Measurements from ENCODE around the gene GMCL2. TPM values are rescaled to one million over a fixed set of nuclear protein-coding genes. Genes with fewer than 3 reads are reported as not detected.

GMCL2 gene
- total and polyA plus RNA-seq, 5 donors from 2014 or later = 0.11 TPM; not detected in 4

DNA sequence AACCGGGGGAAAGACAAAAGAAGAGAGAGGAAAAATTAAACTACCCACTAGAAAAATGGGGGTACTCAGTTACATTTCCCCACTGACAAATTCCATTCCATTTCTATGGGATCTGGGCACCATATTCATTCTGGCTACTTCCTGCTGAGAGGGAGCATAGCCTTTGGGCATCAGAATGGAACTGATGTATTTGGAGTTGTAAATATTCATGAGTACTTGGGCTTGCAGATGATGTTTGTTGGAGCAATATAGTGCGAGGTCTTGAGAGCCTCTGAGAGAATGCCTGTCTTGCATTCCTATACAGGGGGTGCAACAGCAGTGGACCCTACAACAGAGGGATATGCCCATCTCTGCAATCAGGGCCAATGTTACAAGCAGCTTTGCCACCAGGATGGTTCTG lies 16.7 kb downstream of the GMCL2 start:
- no peak for DNase-seq
- H3K27me3 Mint-ChIP-seq = peaks cover 25% of the 10 kb centered on the region
- Histone ChIP-seq H3K36me3 (ENCODE audit: control insufficient read depth, insufficient read depth, low read length) (no peaks in the 10 kb centered on the region), H3K27me3 (ENCODE audit: control insufficient read depth, insufficient read depth, low read length) (no peaks in the 10 kb centered on the region), H3K9me3 (ENCODE audit: control insufficient read depth in 2 of 2, low read length in 2 of 2) (no peaks in the 10 kb centered on the region), H3K27ac (ENCODE audit: insufficient read depth, low read length, poor library complexity, severe bottlenecking) (no peak overlapping the region), H3K4me1 (ENCODE audit: control insufficient read depth, insufficient read depth, low read length, poor library complexity, severe bottlenecking) (no peaks in the 10 kb centered on the region), H3K4me3 (ENCODE audit: low read depth, low read length) (no peak overlapping the region)
- ATAC-seq (ENCODE audit: low read depth in 2 of 2) = no peak
- H3K27ac Mint-ChIP-seq = no peak overlapping the region
- no peaks in the 10 kb centered on the region for H3K36me3 Mint-ChIP-seq
- no peak overlapping the region for H3K4me3 Mint-ChIP-seq
- no peaks in the 10 kb centered on the region for H3K4me1 Mint-ChIP-seq
- H3K9me3 Mint-ChIP-seq = no peaks in the 10 kb centered on the region

DNA sequence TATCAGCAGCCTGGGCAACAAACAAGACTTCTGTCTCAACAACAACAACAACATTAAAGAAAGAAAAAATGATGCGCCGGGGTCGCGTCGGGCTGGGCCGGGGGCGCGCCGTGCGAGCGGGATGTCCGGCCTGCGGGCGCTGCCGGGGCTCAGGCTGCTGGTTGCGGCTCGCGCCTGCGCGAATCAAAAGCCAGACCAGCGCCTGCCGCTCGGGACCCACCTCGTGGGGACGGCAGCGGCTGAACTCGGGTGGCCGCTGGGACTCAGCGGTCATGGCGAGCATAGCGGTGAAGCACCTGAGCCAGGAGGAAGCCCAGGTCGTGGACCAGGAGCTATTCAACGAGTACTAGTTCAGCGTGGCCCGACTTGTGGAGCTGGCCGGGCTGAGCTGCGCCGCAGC lies 21.6 kb downstream of the GMCL2 start:
- no peaks in the 10 kb centered on the region for H3K9me3 Mint-ChIP-seq
- no peak for ATAC-seq (ENCODE audit: low read depth in 2 of 2)

DNA sequence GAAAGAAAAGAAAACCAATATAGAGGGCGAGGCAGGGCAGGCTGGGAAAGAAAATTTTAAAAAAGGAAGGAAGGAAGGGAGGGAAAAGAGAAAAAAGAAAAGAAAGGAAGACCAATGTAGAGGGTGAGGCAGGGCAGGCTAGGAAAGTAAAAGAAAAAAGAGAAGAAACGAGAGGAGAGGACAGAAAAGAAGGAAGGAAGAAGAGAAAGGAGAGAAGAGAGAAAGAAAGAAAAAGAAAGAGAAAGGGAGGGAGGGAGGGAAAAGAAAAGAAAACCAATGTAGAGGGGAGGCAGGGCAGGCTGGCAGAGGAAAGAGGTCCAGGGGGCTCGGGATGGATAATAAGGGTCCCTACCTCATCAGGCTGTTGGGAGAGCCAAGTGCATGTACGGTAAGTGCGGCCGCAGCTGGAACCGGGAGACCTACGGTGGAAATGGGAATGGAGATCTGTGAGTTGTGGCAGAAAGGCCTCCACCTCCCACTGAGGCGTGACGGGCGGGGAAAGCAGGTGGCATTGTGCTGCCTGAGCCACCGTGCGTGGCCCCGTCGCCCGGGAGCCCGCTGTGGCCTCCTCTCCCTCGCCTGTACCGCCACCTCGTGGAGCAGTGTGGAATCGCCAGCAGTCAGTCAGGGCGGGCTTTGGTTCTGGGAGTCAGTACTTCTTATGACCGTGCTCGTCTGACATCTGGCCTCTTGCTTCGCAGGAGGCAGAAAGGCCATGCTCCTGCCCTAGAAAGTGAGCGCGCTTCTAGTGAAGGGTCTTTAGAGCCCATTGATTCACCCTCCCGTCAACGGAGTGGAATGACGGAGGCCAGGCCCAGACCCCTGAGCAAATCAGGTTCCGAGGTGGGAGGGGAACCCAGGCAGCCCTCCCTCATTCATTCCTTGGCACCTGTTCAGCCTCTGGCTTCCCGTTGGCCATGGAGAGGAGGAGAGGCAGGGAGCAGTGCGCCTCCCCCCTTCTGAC lies 23.1 kb downstream of the GMCL2 start:
- H3K36me3 Mint-ChIP-seq = no peaks in the 10 kb centered on the region
- Histone ChIP-seq H3K4me3 (ENCODE audit: low read depth, low read length) (no peak overlapping the region), H3K27me3 (ENCODE audit: control insufficient read depth, insufficient read depth, low read length) (no peaks in the 10 kb centered on the region), H3K9me3 (ENCODE audit: control insufficient read depth in 2 of 2, low read length in 2 of 2) (no peaks in the 10 kb centered on the region), H3K36me3 (ENCODE audit: control insufficient read depth, insufficient read depth, low read length) (no peaks in the 10 kb centered on the region), H3K4me1 (ENCODE audit: control insufficient read depth, insufficient read depth, low read length, poor library complexity, severe bottlenecking) (peaks cover 7% of the 10 kb centered on the region), H3K27ac (ENCODE audit: insufficient read depth, low read length, poor library complexity, severe bottlenecking) (no peak overlapping the region)
- ATAC-seq (ENCODE audit: low read depth in 2 of 2) = peak; percentile 98 to 100
- peaks cover 0 to 10% (median 2%) of the 10 kb centered on the region in 4 donors for H3K4me1 Mint-ChIP-seq
- peak overlapping the region in 1 of 3 donors; percentile 83 for H3K27ac Mint-ChIP-seq
- peak overlapping the region in 2 of 4 donors; percentile 38 to 69 for H3K4me3 Mint-ChIP-seq
- peaks cover 45% of the 10 kb centered on the region for H3K27me3 Mint-ChIP-seq
- peak; percentile 81 to 89 (median 87) for DNase-seq
- H3K9me3 Mint-ChIP-seq = no peaks in the 10 kb centered on the region

More for the DNA sequence above, 21.6 kb downstream of the GMCL2 start:
- no peak for DNase-seq
- Histone ChIP-seq H3K36me3 (ENCODE audit: control insufficient read depth, insufficient read depth, low read length) (no peaks in the 10 kb centered on the region), H3K27me3 (ENCODE audit: control insufficient read depth, insufficient read depth, low read length) (no peaks in the 10 kb centered on the region), H3K4me1 (ENCODE audit: control insufficient read depth, insufficient read depth, low read length, poor library complexity, severe bottlenecking) (peaks cover 7% of the 10 kb centered on the region), H3K9me3 (ENCODE audit: control insufficient read depth in 2 of 2, low read length in 2 of 2) (no peaks in the 10 kb centered on the region), H3K4me3 (ENCODE audit: low read depth, low read length) (no peak overlapping the region), H3K27ac (ENCODE audit: insufficient read depth, low read length, poor library complexity, severe bottlenecking) (no peak overlapping the region)
- Mint-ChIP-seq H3K27ac (no peak overlapping the region), H3K4me3 (no peak overlapping the region), H3K4me1 (peaks cover 0 to 10% (median 2%) of the 10 kb centered on the region in 4 donors), H3K36me3 (no peaks in the 10 kb centered on the region), H3K27me3 (peaks cover 54% of the 10 kb centered on the region)

DNA sequence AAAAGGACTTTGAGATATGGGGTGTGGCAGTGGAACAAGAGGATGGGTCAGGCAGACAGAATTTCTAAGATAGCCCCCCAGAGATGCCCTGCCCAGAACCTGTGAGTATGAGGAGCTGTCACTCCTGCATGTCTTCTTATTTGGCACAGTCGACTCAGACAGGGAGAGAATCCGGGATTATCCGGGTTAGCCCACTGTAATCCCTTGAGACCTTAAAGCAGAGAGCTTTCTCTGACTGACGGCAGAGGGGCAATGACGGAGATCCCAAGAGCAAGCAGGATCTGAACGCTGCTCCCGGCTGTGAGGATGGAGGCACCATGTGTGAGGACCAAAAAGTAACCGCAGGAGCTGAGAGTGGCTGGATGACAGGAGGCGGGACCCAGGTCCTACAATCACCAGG lies 24.7 kb downstream of the GMCL2 start:
- Mint-ChIP-seq H3K27me3 (peaks cover 35% of the 10 kb centered on the region), H3K36me3 (no peaks in the 10 kb centered on the region), H3K4me3 (no peak overlapping the region), H3K27ac (no peak overlapping the region), H3K9me3 (no peaks in the 10 kb centered on the region), H3K4me1 (peaks cover 0 to 10% (median 2%) of the 10 kb centered on the region in 4 donors)
- DNase-seq (no peak), ATAC-seq (ENCODE audit: low read depth in 2 of 2) (no peak)
- no peak overlapping the region for H3K4me3 ChIP-seq (ENCODE audit: low read depth, low read length)
- H3K27me3 ChIP-seq (ENCODE audit: control insufficient read depth, insufficient read depth, low read length) = no peaks in the 10 kb centered on the region
- no peak overlapping the region for H3K27ac ChIP-seq (ENCODE audit: insufficient read depth, low read length, poor library complexity, severe bottlenecking)
- no peaks in the 10 kb centered on the region for H3K36me3 ChIP-seq (ENCODE audit: control insufficient read depth, insufficient read depth, low read length)
- H3K4me1 ChIP-seq (ENCODE audit: control insufficient read depth, insufficient read depth, low read length, poor library complexity, severe bottlenecking) = peaks cover 7% of the 10 kb centered on the region
- no peaks in the 10 kb centered on the region for H3K9me3 ChIP-seq (ENCODE audit: control insufficient read depth in 2 of 2, low read length in 2 of 2)

DNA sequence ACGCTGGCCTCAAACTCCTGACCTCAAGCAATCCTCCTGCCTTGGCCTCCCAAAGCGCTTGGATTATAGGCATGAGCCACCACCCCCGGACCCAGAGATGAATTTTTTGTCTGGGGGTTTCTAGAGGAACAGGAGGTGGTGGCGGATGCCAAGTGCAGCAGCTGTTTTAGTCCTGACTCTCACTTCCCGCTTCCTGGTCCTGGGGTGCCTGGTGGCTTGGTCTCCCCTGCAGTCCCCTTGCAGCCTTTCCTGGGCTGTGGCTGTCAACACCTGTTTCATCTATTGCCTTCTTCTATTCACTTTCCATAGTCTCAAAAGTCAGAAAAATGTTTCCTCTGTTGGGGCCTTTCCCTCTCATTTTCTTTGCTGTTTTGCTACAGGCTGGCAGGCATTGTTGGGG lies 27.0 kb downstream of the GMCL2 start:
- Histone ChIP-seq H3K4me3 (ENCODE audit: low read depth, low read length) (no peak overlapping the region), H3K27ac (ENCODE audit: insufficient read depth, low read length, poor library complexity, severe bottlenecking) (no peak overlapping the region)
- H3K9me3 Mint-ChIP-seq = no peaks in the 10 kb centered on the region

DNA sequence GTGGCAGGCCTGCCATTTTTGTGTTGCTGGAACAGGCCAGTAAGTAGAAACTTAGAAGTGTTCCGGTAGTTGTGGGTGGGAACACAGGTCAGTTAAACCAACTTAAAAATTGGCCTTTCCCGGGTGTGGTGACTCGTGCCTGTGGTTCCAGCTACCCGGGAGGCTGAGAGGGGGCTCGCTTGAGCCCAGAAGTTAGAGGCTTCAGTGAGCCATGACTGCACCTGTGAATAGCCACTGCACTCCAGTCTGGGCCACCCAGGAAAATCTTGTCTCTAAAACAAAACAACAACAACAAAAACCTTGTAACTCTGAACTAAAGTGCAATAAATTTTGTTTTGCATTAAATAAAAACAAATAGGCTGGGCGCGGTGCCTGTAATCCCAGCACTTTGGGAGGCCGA lies 32.1 kb downstream of the GMCL2 start:
- DNase-seq = no peak
- peaks cover 18% of the 10 kb centered on the region for H3K4me1 ChIP-seq (ENCODE audit: control insufficient read depth, insufficient read depth, low read length, poor library complexity, severe bottlenecking)
- no peaks in the 10 kb centered on the region for H3K27me3 Mint-ChIP-seq
- peaks cover 9% of the 10 kb centered on the region for H3K36me3 ChIP-seq (ENCODE audit: control insufficient read depth, insufficient read depth, low read length)
- no peaks in the 10 kb centered on the region for H3K9me3 Mint-ChIP-seq
- no peak overlapping the region for H3K27ac Mint-ChIP-seq
- peaks cover 0 to 39% (median 17%) of the 10 kb centered on the region in 4 donors for H3K4me1 Mint-ChIP-seq
- H3K27me3 ChIP-seq (ENCODE audit: control insufficient read depth, insufficient read depth, low read length) = no peaks in the 10 kb centered on the region
- no peak overlapping the region for H3K4me3 ChIP-seq (ENCODE audit: low read depth, low read length)
- no peak overlapping the region for H3K27ac ChIP-seq (ENCODE audit: insufficient read depth, low read length, poor library complexity, severe bottlenecking)
- H3K4me3 Mint-ChIP-seq = peak overlapping the region in 3 of 4 donors; percentile 58 to 94 (median 92)
- no peak for ATAC-seq (ENCODE audit: low read depth in 2 of 2)
- H3K36me3 Mint-ChIP-seq = peaks cover 6% of the 10 kb centered on the region
- no peaks in the 10 kb centered on the region for H3K9me3 ChIP-seq (ENCODE audit: control insufficient read depth in 2 of 2, low read length in 2 of 2)

More for the DNA sequence above, 27.0 kb downstream of the GMCL2 start:
- no peaks in the 10 kb centered on the region for H3K36me3 Mint-ChIP-seq
- H3K36me3 ChIP-seq (ENCODE audit: control insufficient read depth, insufficient read depth, low read length) = no peaks in the 10 kb centered on the region
- peak overlapping the region in 1 of 3 donors; percentile 51 for H3K27ac Mint-ChIP-seq
- ATAC-seq (ENCODE audit: low read depth in 2 of 2) = no peak
- H3K9me3 ChIP-seq (ENCODE audit: control insufficient read depth in 2 of 2, low read length in 2 of 2) = no peaks in the 10 kb centered on the region
- H3K4me1 ChIP-seq (ENCODE audit: control insufficient read depth, insufficient read depth, low read length, poor library complexity, severe bottlenecking) = peaks cover 7% of the 10 kb centered on the region
- H3K4me1 Mint-ChIP-seq = peaks cover 0 to 10% (median 2%) of the 10 kb centered on the region in 4 donors
- no peaks in the 10 kb centered on the region for H3K27me3 ChIP-seq (ENCODE audit: control insufficient read depth, insufficient read depth, low read length)
- H3K27me3 Mint-ChIP-seq = peaks cover 29% of the 10 kb centered on the region
- DNase-seq = no peak
- H3K4me3 Mint-ChIP-seq = no peak overlapping the region

DNA sequence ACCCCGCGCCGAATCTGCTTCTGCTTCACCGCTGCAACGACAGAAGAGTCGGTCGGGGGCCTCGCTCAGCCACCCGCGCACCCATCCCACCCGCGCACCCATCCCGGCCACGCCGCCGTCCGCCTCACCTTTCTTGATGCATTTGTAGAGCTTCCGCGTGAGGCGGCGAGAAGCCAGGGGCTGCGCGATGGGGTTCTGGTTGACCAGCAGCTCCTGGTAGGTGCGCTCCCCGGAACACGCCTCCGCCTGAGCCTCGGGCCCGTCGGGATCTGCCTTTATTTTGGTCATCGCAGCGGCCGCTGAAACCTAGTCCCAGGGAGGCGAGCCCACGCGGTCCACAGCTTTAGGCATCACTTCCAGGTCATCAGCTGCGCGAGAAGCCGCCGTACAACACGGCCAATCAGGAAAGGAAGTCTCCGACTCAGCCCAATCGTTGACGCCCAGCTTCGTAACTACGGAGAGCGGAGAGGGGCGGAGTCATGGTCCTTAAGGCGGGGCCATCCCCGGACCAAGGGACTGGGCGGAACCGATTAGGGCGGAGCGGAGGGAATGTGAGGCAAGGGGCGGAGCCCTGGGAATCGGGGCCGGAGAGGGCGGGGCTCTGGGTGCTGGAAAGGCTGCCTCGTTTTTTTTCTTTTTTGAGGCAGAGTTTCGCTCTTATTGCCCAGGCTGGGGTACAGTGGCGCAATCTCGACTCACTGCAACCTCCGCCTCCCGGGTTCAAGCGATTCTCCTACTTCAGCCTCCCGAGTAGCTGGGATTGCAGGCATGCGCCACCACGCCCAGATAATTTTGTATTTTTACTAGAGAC lies 33.4 kb downstream of the GMCL2 start, which contains the start of gene NHP2:
NHP2 (minus strand) TSS at position 356 of the 811 bp plus-strand sequence; CDS start at position 288, 68 bp downstream.
- DNase-seq (peak; percentile 94 to 98 (median 95)), ATAC-seq (ENCODE audit: low read depth in 2 of 2) (peak; percentile 98 to 99)
- Mint-ChIP-seq H3K36me3 (peaks cover 9% of the 10 kb centered on the region), H3K27ac (peak within 1 kb of the TSS; percentile 88 to 96 (median 91)), H3K27me3 (no peaks in the 10 kb centered on the region), H3K4me3 (peak within 1 kb of the TSS; percentile 92 to 98 (median 94)), H3K4me1 (peaks cover 0 to 48% (median 19%) of the 10 kb centered on the region in 4 donors), H3K9me3 (no peaks in the 10 kb centered on the region)
- Histone ChIP-seq H3K27me3 (ENCODE audit: control insufficient read depth, insufficient read depth, low read length) (no peaks in the 10 kb centered on the region), H3K27ac (ENCODE audit: insufficient read depth, low read length, poor library complexity, severe bottlenecking) (peak within 1 kb of the TSS; percentile 68), H3K9me3 (ENCODE audit: control insufficient read depth in 2 of 2, low read length in 2 of 2) (no peaks in the 10 kb centered on the region), H3K4me3 (ENCODE audit: low read depth, low read length) (peak within 1 kb of the TSS; percentile 90), H3K36me3 (ENCODE audit: control insufficient read depth, insufficient read depth, low read length) (peaks cover 21% of the 10 kb centered on the region), H3K4me1 (ENCODE audit: control insufficient read depth, insufficient read depth, low read length, poor library complexity, severe bottlenecking) (peaks cover 25% of the 10 kb centered on the region)
